CD4-positive, alpha-beta T cell treated with Interleukin-2 at 100 ng/mL for 4 hours (primary cell): Measurements from ENCODE around the gene STXBP4.

Source experiments
- DNase-seq: peaks from one replicate; pipeline ENCODE4 v3.0.0-alpha.2; 2020; ENCODE audit warnings: low spot score

The STXBP4 gene

GRCh38 chr17:55172612-55173011, 204.0 kb downstream of the STXBP4 start:
- no peak for DNase-seq

DNA sequence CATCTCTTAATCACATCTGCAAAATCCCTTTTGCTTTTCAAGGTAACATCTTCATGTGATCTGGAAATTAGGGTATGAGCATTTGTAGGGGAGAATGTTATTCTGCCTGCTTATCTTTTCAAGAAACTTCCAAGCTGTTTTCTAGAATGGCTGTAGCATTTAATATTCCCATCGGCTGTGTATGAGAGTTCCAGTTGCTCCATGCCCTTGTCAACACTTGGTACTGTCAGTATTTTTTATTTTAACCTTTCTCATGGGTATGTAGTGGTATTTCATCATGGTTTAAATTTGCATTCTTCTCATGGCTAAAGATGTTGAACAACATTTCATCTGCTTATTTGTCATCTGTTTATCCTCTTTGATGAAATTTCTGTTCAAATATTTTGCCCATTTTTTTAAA, 205.6 kb downstream of the STXBP4 start:
- no peak for DNase-seq

DNA sequence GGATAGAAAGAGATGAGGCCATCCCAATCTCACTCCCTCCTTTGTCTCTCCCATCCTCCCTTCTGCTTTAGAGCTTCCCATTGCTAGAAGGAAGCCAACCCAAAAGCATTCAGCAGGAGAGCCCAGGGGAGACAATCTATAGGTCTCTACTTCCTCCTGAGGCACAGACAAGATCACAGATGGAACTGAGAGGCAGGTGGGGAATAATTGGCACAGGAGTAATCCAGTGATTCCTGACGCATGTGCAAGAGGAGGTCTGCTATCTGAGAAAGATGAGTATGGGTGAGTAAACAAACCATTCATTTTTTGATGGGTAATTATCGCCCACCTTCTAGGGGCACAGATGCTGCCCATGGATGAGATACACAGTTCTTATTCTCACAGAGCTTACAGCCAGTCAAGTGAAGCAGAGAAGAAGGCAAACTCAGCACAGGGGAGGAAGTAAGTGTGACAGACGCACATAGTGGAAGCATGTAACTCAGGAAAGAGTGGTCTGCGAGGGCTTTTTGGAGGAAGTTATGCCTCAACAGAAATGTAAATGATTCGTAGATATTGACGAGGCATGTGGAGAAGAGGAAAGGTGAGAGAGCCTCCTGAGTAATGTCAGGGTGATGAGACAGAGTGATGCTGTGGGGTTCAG, 207.3 kb downstream of the STXBP4 start:
- no peak for DNase-seq

DNA sequence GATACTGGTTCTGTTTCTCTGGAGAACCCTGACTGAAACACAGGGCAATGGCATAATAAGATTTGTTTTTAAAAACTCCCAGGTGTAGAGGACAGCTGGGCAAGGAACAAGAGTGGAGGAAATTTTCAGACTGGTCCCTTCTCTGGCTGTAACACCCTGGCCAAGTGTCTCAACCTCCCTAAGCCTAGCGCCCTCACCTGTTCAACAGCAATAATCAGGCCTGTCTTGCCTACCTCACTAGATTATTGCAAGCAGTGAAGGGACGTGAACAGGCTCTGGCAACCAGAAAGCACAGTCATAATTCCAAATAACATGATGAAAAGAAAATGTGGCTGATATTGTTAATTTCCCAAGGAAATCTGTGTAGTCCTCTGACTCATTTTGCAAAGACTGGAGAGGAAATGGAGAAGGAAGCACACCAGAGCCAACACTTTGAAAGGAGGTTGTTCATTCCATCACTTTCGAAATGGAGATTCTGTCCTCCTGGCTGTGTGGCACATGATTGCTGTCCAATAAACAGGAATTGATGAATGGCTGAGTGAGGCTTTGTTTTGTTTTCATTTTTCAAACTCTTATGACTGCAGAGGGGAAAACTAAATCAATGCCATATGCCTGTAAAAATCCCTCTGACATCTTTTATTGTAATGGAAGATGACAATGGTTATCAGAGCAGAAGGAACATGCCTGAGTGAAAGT, 208.7 kb downstream of the STXBP4 start:
- DNase-seq: no peak

GRCh38 chr17:55177855-55178217, 209.3 kb downstream of the STXBP4 start:
- DNase-seq: no peak

DNA sequence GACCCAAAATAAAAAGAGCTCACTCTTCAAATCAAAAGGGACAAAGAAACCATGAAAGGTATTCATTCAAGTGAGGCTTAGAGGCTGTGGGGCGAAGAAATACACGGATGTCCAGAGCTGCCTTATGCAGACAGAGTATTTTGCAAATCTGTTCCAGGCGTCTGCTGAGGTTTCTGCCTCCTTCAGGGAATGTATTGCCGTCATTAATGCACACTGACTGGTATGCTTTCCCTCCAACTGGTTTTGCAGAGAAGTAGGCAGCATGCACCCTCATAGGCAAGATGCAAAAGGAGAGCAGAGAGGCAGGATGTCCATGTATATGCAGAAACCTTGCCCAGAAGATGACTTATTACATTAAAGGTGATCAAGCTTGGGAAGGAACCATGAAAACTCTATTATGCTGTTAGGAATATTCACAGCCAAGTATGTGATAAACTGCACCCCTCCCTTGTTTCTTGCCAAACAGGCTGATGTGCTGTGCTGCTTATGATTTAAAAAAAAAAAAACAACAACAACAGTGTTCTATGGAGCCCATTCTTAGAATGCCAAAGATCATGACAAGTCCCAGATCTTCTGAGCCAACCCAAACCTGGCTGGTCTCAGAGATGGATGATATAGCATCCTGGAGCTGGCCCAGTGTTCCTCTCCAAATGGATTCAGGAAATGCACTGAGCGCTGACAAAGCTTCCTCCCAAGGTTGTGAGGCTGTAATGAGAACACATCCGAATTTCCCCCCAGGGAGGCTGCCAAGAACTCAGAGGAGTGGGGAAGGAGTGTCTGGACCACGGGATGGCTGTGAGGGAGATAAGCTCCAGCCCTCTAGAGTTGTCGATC, 218.6 kb downstream of the STXBP4 start:
- no peak for DNase-seq

DNA sequence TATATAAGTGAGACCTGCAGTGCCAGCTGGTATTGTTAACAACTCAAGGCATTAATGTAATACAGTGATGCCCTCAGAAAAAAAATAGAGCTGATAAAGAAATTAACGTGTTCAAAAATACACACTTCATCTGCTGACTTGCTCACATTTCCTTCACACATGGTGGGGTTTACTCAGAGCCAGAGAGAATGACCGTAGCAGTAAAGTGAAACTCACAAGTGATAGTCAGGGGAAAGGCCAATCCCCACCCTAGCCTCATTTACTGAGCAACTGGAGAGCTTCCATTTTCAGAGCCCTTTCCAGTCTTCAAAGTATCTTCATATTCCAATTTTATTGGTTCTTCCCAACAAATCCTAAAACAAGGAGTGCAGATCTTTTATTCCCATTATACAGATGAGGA, 222.2 kb downstream of the STXBP4 start:
- no peak for DNase-seq

DNA sequence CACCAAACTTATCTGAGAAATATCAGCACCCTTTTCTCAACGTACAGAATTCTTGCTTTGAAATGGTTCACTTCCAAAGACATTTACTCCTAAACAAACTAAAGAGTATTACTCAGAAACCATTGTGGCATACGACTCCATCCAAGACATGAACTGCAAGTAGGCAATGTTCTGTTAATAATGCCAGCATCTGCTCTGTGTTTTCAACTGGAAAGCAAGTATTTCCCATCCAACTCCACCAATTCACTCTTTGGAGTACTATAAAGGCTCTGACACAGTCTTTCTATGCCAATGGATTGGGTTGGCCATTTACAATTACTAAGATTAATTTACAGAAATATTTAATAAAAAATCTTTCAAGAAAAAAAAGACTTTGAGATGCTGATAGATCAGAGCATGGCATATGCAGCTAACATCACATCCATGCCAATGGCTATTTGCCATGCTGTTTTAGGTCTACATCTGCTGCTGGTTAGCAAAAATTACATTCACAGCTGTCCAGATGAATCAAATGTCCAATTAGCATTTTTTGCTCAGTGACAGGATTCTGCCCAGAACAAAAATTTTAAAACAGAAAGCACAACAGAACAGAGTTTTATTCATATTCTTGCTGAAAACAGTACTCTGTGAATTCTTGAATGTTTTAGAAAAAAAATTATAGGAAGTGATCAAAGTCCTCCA, 230.3 kb downstream of the STXBP4 start:
- DNase-seq: no peak

- no peak for DNase-seq
Measured at GRCh38 chr17:55200904-55201303, 232.3 kb downstream of the STXBP4 start.

DNA sequence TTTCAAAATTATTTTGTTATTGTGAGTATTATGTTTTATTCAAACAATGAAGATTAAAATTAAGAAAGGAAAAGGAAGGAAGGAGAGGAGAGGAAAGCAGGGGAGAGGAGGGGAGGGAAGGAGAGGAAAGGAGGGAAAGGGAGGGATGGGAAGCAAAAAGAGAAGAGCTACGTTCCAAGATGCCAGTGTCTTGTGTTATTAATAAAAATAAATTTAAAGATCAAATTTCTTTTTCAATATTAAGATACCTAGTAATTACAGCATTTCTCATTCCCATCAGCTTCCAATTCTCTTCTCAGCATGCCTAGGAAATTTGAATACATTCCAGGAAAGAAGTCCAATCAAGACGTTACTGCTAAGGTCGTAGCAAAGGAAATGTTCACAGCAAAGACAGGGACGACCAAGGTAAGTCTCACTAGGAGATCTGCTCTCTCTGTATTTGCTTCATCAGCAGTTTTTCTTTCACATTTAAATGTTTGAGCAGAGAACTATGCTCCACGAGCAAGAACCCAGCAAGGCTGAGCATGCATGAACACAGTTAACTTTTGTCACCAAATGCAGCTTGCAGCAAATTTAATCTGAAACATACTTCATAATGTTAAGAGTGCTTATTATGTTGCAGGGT, 232.9 kb downstream of the STXBP4 start:
- no peak for DNase-seq

- DNase-seq: no peak
Measured at GRCh38 chr17:55202896-55203295, 234.3 kb downstream of the STXBP4 start.

GRCh38 chr17:55208078-55208812, 239.7 kb downstream of the STXBP4 start:
- no peak for DNase-seq

- DNase-seq: no peak
Measured at GRCh38 chr17:55210292-55210691, 241.7 kb downstream of the STXBP4 start.

DNA sequence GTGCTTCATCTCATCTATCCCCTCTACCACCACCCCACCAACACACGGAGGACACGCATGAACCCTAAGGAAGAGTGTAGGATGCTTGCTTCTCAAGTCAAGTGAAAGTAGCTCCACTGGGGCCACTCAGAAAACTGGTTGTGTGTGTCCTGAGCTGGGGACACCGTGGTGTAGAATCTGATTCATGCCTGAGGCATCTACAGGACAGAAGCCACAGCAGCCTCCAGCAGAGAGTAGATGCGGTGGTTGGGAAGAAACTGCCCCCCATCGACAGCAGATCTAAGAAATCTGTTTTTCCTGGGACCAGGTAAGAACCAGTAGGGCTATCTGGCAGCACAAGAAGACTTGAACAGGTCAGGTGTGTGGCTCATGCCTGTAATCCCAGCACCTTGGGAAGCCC, 244.3 kb downstream of the STXBP4 start:
- DNase-seq: no peak

GRCh38 chr17:55215711-55216110, 247.1 kb downstream of the STXBP4 start:
- DNase-seq: no peak

- no peak for DNase-seq
Measured at GRCh38 chr17:55216888-55217287, 248.3 kb downstream of the STXBP4 start.

GRCh38 chr17:55219459-55219858, 250.9 kb downstream of the STXBP4 start:
- no peak for DNase-seq

- DNase-seq: no peak
Measured at GRCh38 chr17:55219934-55220333, 251.4 kb downstream of the STXBP4 start.
